ENCODE results near the gene GMPR2. TPM values are rescaled to one million over a fixed set of nuclear protein-coding genes. Genes with fewer than 3 reads are reported as not detected.

Gene GMPR2
- total RNA-seq, 3 donors from 2014 or later = 59.3 to 74.6 (median 66.1) TPM

DNA sequence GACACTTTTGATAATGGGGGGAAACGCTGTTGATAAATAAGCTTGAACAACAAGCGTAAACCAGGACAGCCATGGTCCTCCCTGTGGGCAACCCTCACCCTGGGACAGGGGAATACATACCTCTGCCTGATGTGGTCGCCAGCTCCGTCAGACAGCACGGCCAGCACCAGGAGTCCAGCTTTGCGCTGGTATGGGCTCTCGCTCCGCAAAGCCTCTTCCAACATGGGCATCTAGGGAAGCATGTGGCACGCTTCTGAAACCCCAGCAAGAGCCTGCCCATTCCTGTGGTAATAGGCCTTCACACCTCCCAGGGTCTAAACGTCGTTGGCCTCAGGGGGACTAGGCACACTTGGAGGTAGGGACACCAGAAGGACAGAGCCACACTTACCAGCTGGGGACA is 47.0 kb upstream of the GMPR2 start:
- intact Hi-C loops (cut with DNase I; ENCODE audit: low total_unique reads) = no loop called here
- H3K27me3 ChIP-seq = no peaks in the 10 kb centered on the region
- no peak for DNase-seq (ENCODE audit: low spot score in 2 of 2)
- TF ChIP-seq POLR2AphosphoS5 (IDR thresholded peaks at IDR 0.05) = no peak
- no peak for TF ChIP-seq POLR2A (IDR thresholded peaks at IDR 0.05)
- TF ChIP-seq, protein P1, sequence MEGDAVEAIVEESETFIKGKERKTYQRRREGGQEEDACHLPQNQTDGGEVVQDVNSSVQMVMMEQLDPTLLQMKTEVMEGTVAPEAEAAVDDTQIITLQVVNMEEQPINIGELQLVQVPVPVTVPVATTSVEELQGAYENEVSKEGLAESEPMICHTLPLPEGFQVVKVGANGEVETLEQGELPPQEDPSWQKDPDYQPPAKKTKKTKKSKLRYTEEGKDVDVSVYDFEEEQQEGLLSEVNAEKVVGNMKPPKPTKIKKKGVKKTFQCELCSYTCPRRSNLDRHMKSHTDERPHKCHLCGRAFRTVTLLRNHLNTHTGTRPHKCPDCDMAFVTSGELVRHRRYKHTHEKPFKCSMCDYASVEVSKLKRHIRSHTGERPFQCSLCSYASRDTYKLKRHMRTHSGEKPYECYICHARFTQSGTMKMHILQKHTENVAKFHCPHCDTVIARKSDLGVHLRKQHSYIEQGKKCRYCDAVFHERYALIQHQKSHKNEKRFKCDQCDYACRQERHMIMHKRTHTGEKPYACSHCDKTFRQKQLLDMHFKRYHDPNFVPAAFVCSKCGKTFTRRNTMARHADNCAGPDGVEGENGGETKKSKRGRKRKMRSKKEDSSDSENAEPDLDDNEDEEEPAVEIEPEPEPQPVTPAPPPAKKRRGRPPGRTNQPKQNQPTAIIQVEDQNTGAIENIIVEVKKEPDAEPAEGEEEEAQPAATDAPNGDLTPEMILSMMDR (IDR thresholded peaks at IDR 0.05) = no peak
- no peak overlapping the region for H3K4me3 ChIP-seq
- H3K9me3 ChIP-seq = no peaks in the 10 kb centered on the region
- peaks cover 5% of the 10 kb centered on the region for H3K36me3 ChIP-seq
- H3K27ac ChIP-seq = no peak overlapping the region
- peaks cover 0 to 8% of the 10 kb centered on the region in 2 donors for H3K4me1 ChIP-seq

DNA sequence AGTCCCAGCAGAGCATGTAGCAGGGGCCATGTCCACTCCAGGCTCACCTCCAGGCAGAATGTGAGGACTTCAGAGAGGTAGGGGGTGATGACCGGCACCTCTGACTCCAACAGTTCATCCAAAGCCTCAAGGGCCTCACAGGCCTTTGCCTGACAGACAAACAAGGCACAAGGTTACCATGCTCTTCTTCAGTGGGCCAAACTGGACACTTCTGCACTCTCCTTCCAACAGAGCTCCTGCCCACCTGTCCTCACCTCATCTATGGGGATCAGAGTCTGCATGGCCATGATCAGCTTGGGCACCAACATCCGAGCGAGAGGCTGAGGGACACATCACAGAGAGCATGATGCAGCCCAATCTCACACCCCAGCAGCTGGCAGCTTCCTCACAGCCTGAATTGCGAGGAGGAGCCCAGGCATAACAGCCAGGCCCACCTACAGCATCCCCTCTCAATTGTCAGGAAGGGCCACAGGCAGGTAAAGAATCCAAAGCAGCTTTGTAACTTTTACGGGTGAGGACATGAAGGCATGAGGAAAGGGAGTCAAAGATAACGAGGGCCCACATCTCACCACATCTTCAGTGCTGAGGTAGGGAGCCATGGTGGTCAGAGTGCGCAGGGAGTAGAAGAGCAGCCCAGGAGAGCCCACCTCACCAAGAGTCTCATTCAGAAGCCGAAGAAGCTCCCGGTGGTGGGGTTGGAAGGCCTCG is 45.7 kb upstream of the GMPR2 start:
- H3K27me3 ChIP-seq = no peaks in the 10 kb centered on the region
- H3K4me3 ChIP-seq = no peak overlapping the region
- peaks cover 5% of the 10 kb centered on the region for H3K36me3 ChIP-seq
- no peak for DNase-seq (ENCODE audit: low spot score in 2 of 2)
- H3K9me3 ChIP-seq = no peaks in the 10 kb centered on the region
- TF ChIP-seq POLR2AphosphoS5 (IDR thresholded peaks at IDR 0.05) = no peak
- TF ChIP-seq, protein P1 (IDR thresholded peaks at IDR 0.05) = no peak
- no peak for TF ChIP-seq POLR2A (IDR thresholded peaks at IDR 0.05)
- peaks cover 0 to 8% of the 10 kb centered on the region in 2 donors for H3K4me1 ChIP-seq
- H3K27ac ChIP-seq = peak overlapping the region in 1 of 2 donors; percentile 80
- intact Hi-C loops (cut with DNase I; ENCODE audit: low total_unique reads) = no loop called here

DNA sequence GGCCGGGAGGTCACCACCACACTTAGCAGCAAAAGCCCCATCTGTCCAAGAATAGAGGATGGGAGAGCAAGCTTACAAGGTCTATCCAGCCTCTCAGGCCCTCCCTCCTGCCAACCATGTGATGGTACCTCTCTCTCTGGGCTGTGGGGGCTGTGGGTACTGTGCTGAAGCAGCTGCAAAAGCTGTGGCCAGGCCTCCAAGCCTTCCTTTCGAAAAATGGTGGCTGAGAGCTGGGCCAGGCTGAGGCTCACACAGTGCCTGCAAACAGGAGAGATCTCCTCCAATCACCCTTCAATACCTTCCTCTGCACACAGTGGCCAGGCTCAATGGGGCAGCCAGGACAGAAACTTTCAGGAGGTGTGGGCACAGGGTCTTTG is 45.2 kb upstream of the GMPR2 start:
- Histone ChIP-seq H3K27me3 (no peaks in the 10 kb centered on the region), H3K9me3 (no peaks in the 10 kb centered on the region), H3K4me3 (peak overlapping the region; percentile 68 to 79 (median 76)), H3K36me3 (peaks cover 5% of the 10 kb centered on the region), H3K4me1 (peaks cover 0 to 8% of the 10 kb centered on the region in 2 donors), H3K27ac (peak overlapping the region in 1 of 2 donors; percentile 80)
- DNase-seq (ENCODE audit: low spot score in 2 of 2) = no peak
- no peak for TF ChIP-seq POLR2AphosphoS5 (IDR thresholded peaks at IDR 0.05)
- no peak for TF ChIP-seq POLR2A (IDR thresholded peaks at IDR 0.05)
- TF ChIP-seq, protein P1 (IDR thresholded peaks at IDR 0.05) = no peak
- intact Hi-C loops (cut with DNase I; ENCODE audit: low total_unique reads) = no loop called here

DNA sequence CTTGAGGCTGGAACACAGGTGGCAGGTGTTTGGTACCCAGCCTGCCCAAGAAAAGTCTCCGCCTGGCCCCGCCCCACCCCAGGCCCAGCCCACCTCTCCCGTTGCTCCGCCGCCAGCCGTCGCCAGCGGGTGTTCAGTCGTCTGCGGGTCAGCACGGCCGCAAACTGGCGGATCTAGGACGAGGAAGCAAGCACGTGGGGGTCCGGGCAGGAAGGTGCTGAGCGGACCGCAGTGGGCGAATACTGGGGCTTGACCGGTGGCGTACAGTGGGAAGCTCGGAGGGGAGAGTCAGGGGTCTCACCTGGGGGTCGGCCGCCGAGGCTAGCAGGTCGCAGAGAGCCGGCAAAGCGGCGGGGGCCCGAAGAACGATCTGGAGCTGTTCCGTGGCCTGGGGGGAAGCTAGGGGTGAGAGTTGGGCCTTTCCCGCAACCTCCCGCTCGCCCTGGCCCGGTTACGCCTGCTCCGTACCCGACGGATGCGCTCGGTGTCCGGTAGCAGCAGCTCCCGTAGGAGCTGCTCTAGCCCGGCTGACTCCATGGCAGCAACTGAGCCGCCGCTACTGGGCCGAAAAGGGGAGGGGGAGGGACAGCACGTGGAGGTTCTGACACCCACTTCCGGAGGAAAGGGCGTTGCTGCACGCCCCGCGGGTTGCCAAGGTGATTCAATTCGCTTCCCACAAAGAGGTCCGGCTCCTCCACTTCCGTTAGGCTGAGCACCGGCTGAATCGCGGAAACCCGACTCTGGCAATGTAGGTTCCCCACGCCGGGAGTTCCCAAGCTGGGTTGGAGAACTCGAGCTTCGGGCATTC is 44.3 kb upstream of the GMPR2 start, which contains the start of gene IPO4:
Gene IPO4 (minus strand): TSS at position 566 of the 808 bp plus-strand sequence. CDS start 29 bp downstream, at position 537.
- peak within 1 kb of the TSS; percentile 63 to 80 for H3K27ac ChIP-seq
- peak within 1 kb of the TSS; percentile 68 to 79 (median 76) for H3K4me3 ChIP-seq
- DNase-seq (ENCODE audit: low spot score in 2 of 2) = peak; percentile 95 to 97
- H3K4me1 ChIP-seq = peaks cover 0 to 8% of the 10 kb centered on the region in 2 donors
- peaks cover 5% of the 10 kb centered on the region for H3K36me3 ChIP-seq
- TF ChIP-seq, protein P1 (IDR thresholded peaks at IDR 0.05) = no peak
- TF ChIP-seq POLR2A (IDR thresholded peaks at IDR 0.05) = no peak
- peak; percentile 74 to 85 (median 80) for TF ChIP-seq POLR2AphosphoS5 (IDR thresholded peaks at IDR 0.05)
- intact Hi-C loops (cut with DNase I; ENCODE audit: low total_unique reads) = no loop called here
- no peaks in the 10 kb centered on the region for H3K27me3 ChIP-seq
- no peaks in the 10 kb centered on the region for H3K9me3 ChIP-seq

DNA sequence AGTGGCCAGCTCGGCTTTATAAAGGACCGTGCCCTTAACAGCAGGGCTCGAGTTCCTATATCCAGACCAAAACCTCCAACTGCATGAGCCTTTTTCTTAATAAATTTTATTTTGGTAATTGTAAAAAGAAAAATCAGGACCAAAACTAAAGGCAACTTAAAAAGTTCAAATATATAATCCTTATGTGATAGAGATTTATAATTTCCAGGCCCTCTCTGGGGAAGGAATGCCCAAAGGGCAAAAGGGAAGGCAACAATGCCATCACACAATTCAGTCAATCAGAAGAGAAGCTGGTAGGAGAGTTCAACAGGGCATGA is 43.7 kb upstream of the GMPR2 start:
- Histone ChIP-seq H3K27me3 (no peaks in the 10 kb centered on the region), H3K9me3 (no peaks in the 10 kb centered on the region), H3K4me1 (peaks cover 0 to 8% of the 10 kb centered on the region in 2 donors), H3K36me3 (peaks cover 5% of the 10 kb centered on the region), H3K27ac (peak overlapping the region in 1 of 2 donors; percentile 63), H3K4me3 (peak overlapping the region in 2 of 3 donors; percentile 76 to 79)
- intact Hi-C loops (cut with DNase I; ENCODE audit: low total_unique reads) = no loop called here
- DNase-seq (ENCODE audit: low spot score in 2 of 2) = no peak
- TF ChIP-seq POLR2AphosphoS5 (IDR thresholded peaks at IDR 0.05) (no peak), POLR2A (IDR thresholded peaks at IDR 0.05) (no peak)
- TF ChIP-seq, protein P1 (IDR thresholded peaks at IDR 0.05) = no peak

Data from breast epithelium (tissue), 4 donors.